K562 (cell line): ENCODE measurements around the gene ZNF318. TPM values are rescaled to one million over a fixed set of nuclear protein-coding genes. Genes with fewer than 3 reads are reported as not detected.

Experiments used
- ATAC-seq: fragments of 200-7000 bp; cut with Tn5 transposase; 3 replicates; pipeline ENCODE4 v1.9.1; 2020; ENCODE audit warnings: moderate library complexity
- BruUV-seq: library from RNA; stranded (reverse); fragments of 400-500 nt; replicated peaks from 2 replicates; lab custom pipeline; 2021; lab: Mats Ljungman, UMichigan
- CTCF ChIA-PET: fragments of 300-600 bp; formaldehyde crosslinking; extraction: SDS; loops from one replicate; lab custom pipeline; 2021; ENCODE audit warnings: low intra/inter-chr PET ratio; lab: Yijun Ruan, JAX
- POLR2A ChIA-PET: fragments of 300-600, 350-650 bp; sonication (Branson Sonifier 250); formaldehyde crosslinking; extraction: SDS; loops from one replicate; lab custom pipeline; 2021; ENCODE audit warnings: antibody characterized with exemption, inconsistent platforms; lab: Yijun Ruan, JAX
- DNase-seq, 4 experiments: peaks; one replicate each; pipeline versions ENCODE4 v3.0.0 to v3.0.0-alpha.2; 2011 to 2018; ENCODE audit warnings: low spot score in 3 of 4, mixed read lengths in 3 of 4; ENCODE audit errors: extremely low read depth in 1 of 4
- FAIRE-seq: peaks from 2 replicates; lab custom pipeline; 2011; peaks lifted over from hg19 to GRCh38; lab: Jason Lieb, UNC
- H2AFZ ChIP-seq: 2 replicates; pipeline ENCODE4 v1.6.0; 2011; ENCODE audit warnings: low read depth, low read length, control low read depth, inconsistent platforms
- H3K27ac ChIP-seq: fragments of 200-600 bp; 3 replicates; pipeline ENCODE4 v1.8.0; 2011; ENCODE audit warnings: low read depth, mild to moderate bottlenecking, control low read depth, inconsistent platforms, low read length, moderate library complexity, mixed read lengths; ENCODE audit errors: extremely low read depth
- H3K27me3 ChIP-seq, 2 experiments: fragments of 300-600 bp in 1 of 2; 2 replicates in 1 of 2; 3 replicates in 1 of 2; pipeline versions ENCODE4 v1.6.0 to v1.8.0; 2011; ENCODE audit warnings: inconsistent platforms in 2 of 2, low read length in 2 of 2, mild to moderate bottlenecking in 1 of 2, mixed read lengths in 1 of 2, moderate library complexity in 1 of 2; ENCODE audit not compliant: control insufficient read depth in 2 of 2, insufficient read depth in 2 of 2
- H3K36me3 ChIP-seq: fragments of 300-600 bp; 3 replicates; pipeline ENCODE4 v1.8.0; 2011; ENCODE audit warnings: mild to moderate bottlenecking, low read length, inconsistent platforms; ENCODE audit not compliant: control insufficient read depth, insufficient read depth
- H3K4me1 ChIP-seq, 2 experiments: fragments of 200-600 bp in 1 of 2; replicated peaks in 1 of 2; 2 replicates in 1 of 2; 3 replicates in 1 of 2; pipeline versions ENCODE4 v1.5.1 to v1.8.0; 2011; ENCODE audit warnings: inconsistent platforms in 2 of 2, low read length in 2 of 2, mild to moderate bottlenecking in 1 of 2, mixed read lengths in 1 of 2, moderate library complexity in 1 of 2; ENCODE audit not compliant: control insufficient read depth in 2 of 2, insufficient read depth in 2 of 2
- H3K4me2 ChIP-seq: 2 replicates; pipeline ENCODE4 v1.6.1; 2011; ENCODE audit warnings: low read length, control low read depth, inconsistent platforms, mixed read lengths; ENCODE audit not compliant: insufficient read depth
- H3K4me3 ChIP-seq: fragments of 200-600 bp; sonication (generic), shearing (Covaris generic); 2 replicates; pipeline ENCODE4 v1.5.1; 2016; ENCODE audit warnings: control low read depth, inconsistent platforms
- H3K79me2 ChIP-seq: fragments of 200-600 bp; 3 replicates; pipeline ENCODE4 v1.8.0; 2011; ENCODE audit warnings: low read length, inconsistent platforms; ENCODE audit not compliant: control insufficient read depth, insufficient read depth
- H3K9ac ChIP-seq, 2 experiments: 2 replicates each; pipeline versions ENCODE4 v1.6.0 to v1.6.1; 2011; ENCODE audit warnings: low read depth in 2 of 2, low read length in 2 of 2, control low read depth in 1 of 2, inconsistent platforms in 1 of 2, mild to moderate bottlenecking in 1 of 2, mixed read lengths in 1 of 2; ENCODE audit not compliant: insufficient read depth in 1 of 2
- H3K9me1 ChIP-seq: one replicate; pipeline ENCODE4 v1.6.0; 2011; ENCODE audit warnings: inconsistent platforms, mild to moderate bottlenecking, low read length, moderate library complexity; ENCODE audit not compliant: control insufficient read depth, insufficient read depth
- H3K9me3 ChIP-seq: replicated peaks from 2 replicates; pipeline ENCODE4 v1.5.1; 2011; ENCODE audit warnings: low read depth, low read length, inconsistent platforms; ENCODE audit not compliant: control insufficient read depth, insufficient read depth
- H4K20me1 ChIP-seq: replicated peaks from 2 replicates; pipeline ENCODE4 v1.6.1; 2011; ENCODE audit warnings: low read length, inconsistent platforms, mixed read lengths; ENCODE audit not compliant: control insufficient read depth, insufficient read depth
- GABPB1 ChIP-seq: sonication (generic); formaldehyde crosslinking; IDR thresholded peaks from 2 replicates; pipeline ENCODE4 v1.8.0; 2022; ENCODE audit warnings: mild to moderate bottlenecking, missing genetic modification reagents
- SMC3 ChIP-seq: conservative IDR thresholded peaks from 2 replicates; pipeline ENCODE4 v1.6.1; 2011; ENCODE audit warnings: low read depth, low read length, improper control_type of control experiment; ENCODE audit not compliant: insufficient read depth
- ZNF274 ChIP-seq: IDR thresholded peaks from 2 replicates; pipeline ENCODE4 v1.6.1; 2011; ENCODE audit warnings: low read depth, mild to moderate bottlenecking, low read length, moderate library complexity, borderline replicate concordance
- WGBS: fragments of 100-300 bp; shearing (Covaris generic); methylation state at CpG from one replicate; pipeline ENCODE4 v1.1.6; 2016; ENCODE audit warnings: low coverage, mixed read lengths; ENCODE audit not compliant: insufficient coverage; ENCODE audit errors: missing lambda C conversion rate; 5-methylcytosine and 5-hydroxymethylcytosine counted together
- in situ Hi-C: fragments of 300-500 bp; cut with MboI; formaldehyde crosslinking; loops from 4 replicates; pipeline ENCODE4 v1.15.0; 2018; ENCODE audit warnings: inconsistent platforms, mixed read lengths
- intact Hi-C: fragments of 100-400 bp; cut with micrococcal nuclease; formaldehyde crosslinking; loops from 2 replicates; pipeline ENCODE4 v1.14.2; 2022
- polyA plus RNA-seq, 8 experiments: library from polyadenylated mRNA; depleted of rRNA in 4 of 8; stranded (reverse) in 5 of 8; unstranded in 3 of 8; fragments of >200 nt; fragmentation: Nextera tagmentation in 2 of 8; fragmentation: Illumina TruSeq in 1 of 8; extraction: Ambion mirVana in 2 of 8; extraction: Trizol in 1 of 8; gene quantifications; 2 replicates each; pipeline versions ENCODE4 v1.2.1 to v1.2.3, GENCODE V29; 2011 to 2014; ENCODE audit warnings: inconsistent platforms in 1 of 8, missing spikeins in 1 of 8
- small RNA-seq: library from RNA; depleted of rRNA; stranded (forward); fragments of <200 nt; gene quantifications from one replicate; pipeline ENCODE3, GENCODE V24; 2014
- total RNA-seq, 7 experiments: library from RNA; depleted of rRNA in 6 of 7; stranded (reverse); fragments of >200 nt in 6 of 7; fragmentation: Illumina TruSeq in 2 of 7; extraction: Trizol in 2 of 7; gene quantifications; 2 replicates each; pipeline versions ENCODE4 v1.2.1 to v1.2.3, GENCODE V29; 2011 to 2021; ENCODE audit warnings: low replicate concordance in 1 of 7
- TF ChIP-seq, protein P1 (sequence below): fragments of 450-650 bp; formaldehyde crosslinking; IDR thresholded peaks from 2 replicates; pipeline ENCODE4 v1.4.0; 2020; ENCODE audit warnings: mild to moderate bottlenecking

Gene ZNF318
- total and polyA plus RNA-seq, 9 of the 15 experiments (the other 6 are each of a cell fraction or from before 2014, with no cell fraction given) = 3.2 to 19.0 (median 9.2) TPM

- TF ChIP-seq SMC3 (0 out of 2 replicates have a peak, but pooled peaks have one; percentile 20), GABPB1 (CRISPR knock-in tag) (no peak)
Measured at GRCh38 chr6:43286980-43287716, 82.3 kb downstream of the ZNF318 start (continued).

- 9% methylated on average over 6 of the region's 6 CpGs for WGBS
- no peak for DNase-seq
- ChIA-PET CTCF (no interaction called here), POLR2A (interaction anchor here (1.0 kb wide), 1 partner anchor 12 kb away, joined by 3 read pairs; no protein-coding TSS in a partner anchor)
- peaks cover 0 to 24% of the 10 kb centered on the region in 2 experiments; a peak in 2 of 5 replicates for H3K4me1 ChIP-seq
- H3K9me1 ChIP-seq = no peaks in the 10 kb centered on the region
- ATAC-seq = no peak; the same call in 2 of the 3 replicates
- TF ChIP-seq, protein P1, sequence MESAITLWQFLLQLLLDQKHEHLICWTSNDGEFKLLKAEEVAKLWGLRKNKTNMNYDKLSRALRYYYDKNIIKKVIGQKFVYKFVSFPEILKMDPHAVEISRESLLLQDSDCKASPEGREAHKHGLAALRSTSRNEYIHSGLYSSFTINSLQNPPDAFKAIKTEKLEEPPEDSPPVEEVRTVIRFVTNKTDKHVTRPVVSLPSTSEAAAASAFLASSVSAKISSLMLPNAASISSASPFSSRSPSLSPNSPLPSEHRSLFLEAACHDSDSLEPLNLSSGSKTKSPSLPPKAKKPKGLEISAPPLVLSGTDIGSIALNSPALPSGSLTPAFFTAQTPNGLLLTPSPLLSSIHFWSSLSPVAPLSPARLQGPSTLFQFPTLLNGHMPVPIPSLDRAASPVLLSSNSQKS (CRISPR knock-in tag) = no peak
- TF ChIP-seq ZNF274 = no peak
- no peak overlapping the region for H2AFZ ChIP-seq
- H3K27ac ChIP-seq = no peak overlapping the region
- no peaks in the 10 kb centered on the region for H3K79me2 ChIP-seq
- peaks cover 37 to 65% of the 10 kb centered on the region in 2 experiments for H3K27me3 ChIP-seq
- H3K9ac ChIP-seq = no peak overlapping the region; a peak in 1 of 4 replicates
- no peaks in the 10 kb centered on the region for H3K36me3 ChIP-seq
- H3K4me2 ChIP-seq = no peak overlapping the region
- H3K9me3 ChIP-seq = no peaks in the 10 kb centered on the region
- in situ Hi-C loops (no loop called here), intact Hi-C loops (no loop called here)
- H3K4me3 ChIP-seq = no peak overlapping the region
- no peak for FAIRE-seq
- BruUV-seq = no TSS peak
- H4K20me1 ChIP-seq = 0 out of 2 replicates have a peak, but pooled peaks cover 4% of the 10 kb centered on the region
Measured at GRCh38 chr6:43286456-43286979, 82.9 kb downstream of the ZNF318 start.

Small RNAs within 50 kb of the gene (small RNA-seq; reads per million reads assigned to genes)
- not detected for gene AL590383.1
- gene RPL12P47 = not detected

Other genes starting within 250 kb of the ZNF318 start
Only the 7 nearest of the 14 such genes appear.
- gene DNPH1, start 140.2 kb downstream of the ZNF318 start, total RNA-seq (2014; rRNA removed) = 237 and 302 TPM in 2 replicates
- gene DNPH1, start 140.2 kb downstream of the ZNF318 start, total RNA-seq (2014; rRNA removed; fragmentation: Illumina TruSeq; extraction: Trizol) = 25.7 and 32.4 TPM in 2 replicates
- gene DNPH1, start 140.2 kb downstream of the ZNF318 start, total RNA-seq (2015; rRNA removed; fragmentation: Illumina TruSeq; extraction: Trizol) = 67.7 and 68.7 TPM in 2 replicates
- 127 and 140 TPM in 2 replicates for gene DNPH1, start 140.2 kb downstream of the ZNF318 start, total RNA-seq (2021)
- gene DNPH1, start 140.2 kb downstream of the ZNF318 start, polyA plus RNA-seq (2011; rRNA removed) = 136 and 161 TPM in 2 replicates
- 48.8 and 72.3 TPM in 2 replicates for gene DNPH1, start 140.2 kb downstream of the ZNF318 start, polyA plus RNA-seq (2014; fragmentation: Illumina TruSeq; extraction: Trizol)
- 10 to 100 TPM in 1 of 2 experiments, 1 to 10 TPM in 1; 7.3 to 13.9 TPM for gene DNPH1, start 140.2 kb downstream of the ZNF318 start, polyA plus RNA-seq (2014; fragmentation: Nextera tagmentation; extraction: Ambion mirVana)
- gene DNPH1, start 140.2 kb downstream of the ZNF318 start, polyA plus RNA-seq (2014; rRNA removed) = 300 and 346 TPM in 2 replicates
- not detected in 2 replicates for gene TTBK1, start 126.2 kb downstream of the ZNF318 start, total RNA-seq (2014; rRNA removed)
- gene TTBK1, start 126.2 kb downstream of the ZNF318 start, total RNA-seq (2014; rRNA removed; fragmentation: Illumina TruSeq; extraction: Trizol) = not detected in 2 replicates
- not detected in 2 replicates for gene TTBK1, start 126.2 kb downstream of the ZNF318 start, total RNA-seq (2015; rRNA removed; fragmentation: Illumina TruSeq; extraction: Trizol)
- gene TTBK1, start 126.2 kb downstream of the ZNF318 start, total RNA-seq (2021) = not detected in 2 replicates
- gene TTBK1, start 126.2 kb downstream of the ZNF318 start, polyA plus RNA-seq (2011; rRNA removed) = not detected in 2 replicates
- gene TTBK1, start 126.2 kb downstream of the ZNF318 start, polyA plus RNA-seq (2014; fragmentation: Illumina TruSeq; extraction: Trizol) = not detected in 2 replicates
- not detected for gene TTBK1, start 126.2 kb downstream of the ZNF318 start, polyA plus RNA-seq (2014; fragmentation: Nextera tagmentation; extraction: Ambion mirVana)
- not detected in 2 replicates for gene TTBK1, start 126.2 kb downstream of the ZNF318 start, polyA plus RNA-seq (2014; rRNA removed)
- gene SLC22A7, start 71.4 kb downstream of the ZNF318 start, total RNA-seq (2014; rRNA removed) = not detected in 2 replicates
- gene SLC22A7, start 71.4 kb downstream of the ZNF318 start, total RNA-seq (2014; rRNA removed; fragmentation: Illumina TruSeq; extraction: Trizol) = not detected in 2 replicates
- gene SLC22A7, start 71.4 kb downstream of the ZNF318 start, total RNA-seq (2015; rRNA removed; fragmentation: Illumina TruSeq; extraction: Trizol) = not detected in 2 replicates
- not detected in 2 replicates for gene SLC22A7, start 71.4 kb downstream of the ZNF318 start, total RNA-seq (2021)
- gene SLC22A7, start 71.4 kb downstream of the ZNF318 start, polyA plus RNA-seq (2011; rRNA removed) = not detected in 2 replicates
- not detected in 2 replicates for gene SLC22A7, start 71.4 kb downstream of the ZNF318 start, polyA plus RNA-seq (2014; fragmentation: Illumina TruSeq; extraction: Trizol)
- gene SLC22A7, start 71.4 kb downstream of the ZNF318 start, polyA plus RNA-seq (2014; fragmentation: Nextera tagmentation; extraction: Ambion mirVana) = not detected
- not detected in 2 replicates for gene SLC22A7, start 71.4 kb downstream of the ZNF318 start, polyA plus RNA-seq (2014; rRNA removed)
- gene CRIP3, start 60.8 kb downstream of the ZNF318 start, total RNA-seq (2014; rRNA removed) = 0.86 and 1.0 TPM in 2 replicates
- 0.87 and 0.99 TPM in 2 replicates for gene CRIP3, start 60.8 kb downstream of the ZNF318 start, total RNA-seq (2014; rRNA removed; fragmentation: Illumina TruSeq; extraction: Trizol)
- 0.36 TPM in 1 of 2 replicates, not detected in the other for gene CRIP3, start 60.8 kb downstream of the ZNF318 start, total RNA-seq (2015; rRNA removed; fragmentation: Illumina TruSeq; extraction: Trizol)
- 0.82 and 0.89 TPM in 2 replicates for gene CRIP3, start 60.8 kb downstream of the ZNF318 start, total RNA-seq (2021)
- gene CRIP3, start 60.8 kb downstream of the ZNF318 start, polyA plus RNA-seq (2011; rRNA removed) = 1.2 and 2.7 TPM in 2 replicates
- gene CRIP3, start 60.8 kb downstream of the ZNF318 start, polyA plus RNA-seq (2014; fragmentation: Illumina TruSeq; extraction: Trizol) = 0.86 and 2.1 TPM in 2 replicates
- gene CRIP3, start 60.8 kb downstream of the ZNF318 start, polyA plus RNA-seq (2014; fragmentation: Nextera tagmentation; extraction: Ambion mirVana) = under 1 TPM; 0.72 to 0.99 TPM
- gene CRIP3, start 60.8 kb downstream of the ZNF318 start, polyA plus RNA-seq (2014; rRNA removed) = 1.3 and 3.6 TPM in 2 replicates
- gene ABCC10, start 57.9 kb upstream of the ZNF318 start, total RNA-seq (2014; rRNA removed) = 16.5 and 20.4 TPM in 2 replicates
- 6.8 and 10.5 TPM in 2 replicates for gene ABCC10, start 57.9 kb upstream of the ZNF318 start, total RNA-seq (2014; rRNA removed; fragmentation: Illumina TruSeq; extraction: Trizol)
- 13.4 TPM in 2 replicates for gene ABCC10, start 57.9 kb upstream of the ZNF318 start, total RNA-seq (2015; rRNA removed; fragmentation: Illumina TruSeq; extraction: Trizol)
- 28.4 and 29.1 TPM in 2 replicates for gene ABCC10, start 57.9 kb upstream of the ZNF318 start, total RNA-seq (2021)
- 13.7 and 23.5 TPM in 2 replicates for gene ABCC10, start 57.9 kb upstream of the ZNF318 start, polyA plus RNA-seq (2011; rRNA removed)
- 21.3 and 25.8 TPM in 2 replicates for gene ABCC10, start 57.9 kb upstream of the ZNF318 start, polyA plus RNA-seq (2014; fragmentation: Illumina TruSeq; extraction: Trizol)
- gene ABCC10, start 57.9 kb upstream of the ZNF318 start, polyA plus RNA-seq (2014; fragmentation: Nextera tagmentation; extraction: Ambion mirVana) = 1 to 10 TPM; 2.4 to 2.6 TPM
- gene ABCC10, start 57.9 kb upstream of the ZNF318 start, polyA plus RNA-seq (2014; rRNA removed) = 21.7 and 21.8 TPM in 2 replicates
- gene DLK2, start 85.9 kb upstream of the ZNF318 start, total RNA-seq (2014; rRNA removed) = 0.23 and 0.29 TPM in 2 replicates
- gene DLK2, start 85.9 kb upstream of the ZNF318 start, total RNA-seq (2014; rRNA removed; fragmentation: Illumina TruSeq; extraction: Trizol) = not detected in 2 replicates
- 0.11 TPM in 1 of 2 replicates, not detected in the other for gene DLK2, start 85.9 kb upstream of the ZNF318 start, total RNA-seq (2015; rRNA removed; fragmentation: Illumina TruSeq; extraction: Trizol)
- 0.36 and 0.53 TPM in 2 replicates for gene DLK2, start 85.9 kb upstream of the ZNF318 start, total RNA-seq (2021)
- 0.35 and 0.74 TPM in 2 replicates for gene DLK2, start 85.9 kb upstream of the ZNF318 start, polyA plus RNA-seq (2011; rRNA removed)
- 0.16 and 0.37 TPM in 2 replicates for gene DLK2, start 85.9 kb upstream of the ZNF318 start, polyA plus RNA-seq (2014; fragmentation: Illumina TruSeq; extraction: Trizol)
- gene DLK2, start 85.9 kb upstream of the ZNF318 start, polyA plus RNA-seq (2014; fragmentation: Nextera tagmentation; extraction: Ambion mirVana) = not detected
- gene DLK2, start 85.9 kb upstream of the ZNF318 start, polyA plus RNA-seq (2014; rRNA removed) = 0.45 and 0.65 TPM in 2 replicates
- gene TJAP1, start 107.9 kb upstream of the ZNF318 start, total RNA-seq (2014; rRNA removed) = 17.0 and 23.1 TPM in 2 replicates
- 7.2 TPM in 2 replicates for gene TJAP1, start 107.9 kb upstream of the ZNF318 start, total RNA-seq (2014; rRNA removed; fragmentation: Illumina TruSeq; extraction: Trizol)
- 11.1 and 11.2 TPM in 2 replicates for gene TJAP1, start 107.9 kb upstream of the ZNF318 start, total RNA-seq (2015; rRNA removed; fragmentation: Illumina TruSeq; extraction: Trizol)
- 25.4 and 35.8 TPM in 2 replicates for gene TJAP1, start 107.9 kb upstream of the ZNF318 start, total RNA-seq (2021)
- 16.2 and 25.3 TPM in 2 replicates for gene TJAP1, start 107.9 kb upstream of the ZNF318 start, polyA plus RNA-seq (2011; rRNA removed)
- 17.0 and 21.3 TPM in 2 replicates for gene TJAP1, start 107.9 kb upstream of the ZNF318 start, polyA plus RNA-seq (2014; fragmentation: Illumina TruSeq; extraction: Trizol)
- under 1 TPM; 0.06 to 0.29 TPM for gene TJAP1, start 107.9 kb upstream of the ZNF318 start, polyA plus RNA-seq (2014; fragmentation: Nextera tagmentation; extraction: Ambion mirVana)
- 24.2 and 31.1 TPM in 2 replicates for gene TJAP1, start 107.9 kb upstream of the ZNF318 start, polyA plus RNA-seq (2014; rRNA removed)